Stimulated activated CD4-positive, alpha-beta T cell treated with anti-CD3 and anti-CD28 coated beads, Interleukin-1b, Interleukin-23, amount 100 ng/mL, for 48 hours (primary cell): Measurements from ENCODE around the gene ATP1B4.
A peak's percentile ranks its signal among the peaks of the same experiment; 100 is the strongest.

ENCODE experiments used
- DNase-seq: peaks from one replicate; pipeline ENCODE4 v3.0.0-alpha.2; 2020

Gene ATP1B4

DNA sequence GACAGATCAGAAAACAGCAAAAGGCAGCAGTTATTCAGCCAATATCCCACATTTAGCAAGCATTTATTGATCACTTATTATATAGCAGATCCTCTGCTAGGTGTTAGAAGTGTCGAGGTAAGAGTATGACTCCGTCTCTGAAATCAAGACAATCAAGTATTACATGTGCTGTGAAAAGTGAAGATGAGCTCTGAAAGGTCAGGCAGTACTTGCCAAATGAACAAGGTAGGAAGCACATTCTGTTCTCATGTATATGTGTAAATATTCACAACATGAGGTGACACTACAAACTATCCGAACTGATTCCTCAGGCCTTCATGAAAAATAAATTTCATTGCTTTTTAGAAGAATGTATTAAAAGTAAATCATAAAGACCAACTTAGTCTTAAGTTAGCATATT lies 15.3 kb downstream of the ATP1B4 start:
- DNase-seq, result no peak

DNA sequence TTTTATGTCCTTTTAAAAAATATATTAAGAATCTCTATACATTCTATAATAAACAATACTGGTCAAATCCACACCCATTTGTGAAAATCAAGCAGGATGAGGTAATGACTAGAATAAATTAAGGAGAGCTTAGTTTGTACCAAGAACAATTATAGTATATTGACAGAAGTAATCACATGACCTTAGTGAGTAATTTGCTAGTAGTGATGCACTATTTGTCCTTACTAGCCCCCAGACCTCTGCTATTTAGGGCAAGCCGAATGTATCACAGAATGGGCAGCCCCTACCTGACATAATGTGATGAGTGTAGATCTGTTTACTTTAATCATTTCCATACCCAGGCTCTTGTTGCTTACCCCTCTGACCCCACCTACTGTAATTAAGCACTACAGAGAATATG lies 15.8 kb downstream of the ATP1B4 start:
- DNase-seq, result no peak

DNA sequence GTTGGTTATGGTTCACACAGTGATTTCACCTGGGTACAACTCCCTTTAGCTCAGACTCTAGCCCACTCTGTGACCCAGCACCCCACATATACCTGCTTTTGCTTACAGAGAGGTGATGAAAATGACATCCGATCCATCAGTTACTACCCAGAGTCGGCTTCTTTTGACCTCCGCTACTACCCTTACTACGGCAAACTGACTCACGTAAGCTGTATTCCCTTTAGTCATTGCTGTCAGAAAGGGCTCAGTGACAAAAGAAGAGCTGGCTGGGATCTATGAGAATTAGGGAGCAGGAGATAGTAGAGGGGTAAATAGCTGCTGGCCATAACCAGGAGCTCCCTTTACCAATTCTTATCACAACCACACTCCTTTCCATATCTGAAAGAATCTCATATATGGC lies 16.7 kb downstream of the ATP1B4 start:
- DNase-seq, result no peak

DNA sequence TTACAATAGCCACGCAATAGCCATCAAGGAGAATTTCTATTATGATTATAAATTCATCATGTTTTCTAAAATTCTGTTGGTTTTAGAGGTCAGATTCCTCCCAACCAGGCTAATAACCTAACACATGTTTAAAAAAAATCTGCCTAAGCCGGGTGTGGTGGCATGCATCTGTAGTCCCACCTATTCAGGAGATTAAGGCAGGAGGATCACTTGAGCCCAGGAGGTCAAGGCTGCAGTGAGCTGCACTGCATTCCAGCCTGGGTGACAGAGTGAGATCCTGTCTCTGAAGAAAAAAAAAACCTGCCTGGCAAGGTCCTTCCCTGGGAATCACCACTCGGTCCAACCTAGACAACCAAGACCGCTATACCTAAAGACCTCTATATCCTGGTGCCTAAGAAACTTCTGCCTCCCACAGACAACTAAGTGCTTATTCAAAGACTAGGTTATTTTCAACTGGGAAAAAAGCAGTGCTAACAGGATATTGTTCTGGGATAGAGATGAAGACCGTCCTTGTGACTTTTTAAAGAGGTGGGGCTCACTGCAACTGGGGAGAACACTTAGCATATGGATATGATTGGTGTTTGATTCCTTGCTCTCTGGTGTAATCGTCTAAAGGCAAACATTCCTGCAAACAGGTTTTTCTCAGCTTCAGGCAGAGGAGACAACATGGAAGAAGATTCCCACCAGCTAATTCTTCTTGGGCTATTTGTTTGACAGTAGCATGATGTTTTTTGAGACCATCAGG lies 18.2 kb downstream of the ATP1B4 start:
- DNase-seq, result no peak

DNA sequence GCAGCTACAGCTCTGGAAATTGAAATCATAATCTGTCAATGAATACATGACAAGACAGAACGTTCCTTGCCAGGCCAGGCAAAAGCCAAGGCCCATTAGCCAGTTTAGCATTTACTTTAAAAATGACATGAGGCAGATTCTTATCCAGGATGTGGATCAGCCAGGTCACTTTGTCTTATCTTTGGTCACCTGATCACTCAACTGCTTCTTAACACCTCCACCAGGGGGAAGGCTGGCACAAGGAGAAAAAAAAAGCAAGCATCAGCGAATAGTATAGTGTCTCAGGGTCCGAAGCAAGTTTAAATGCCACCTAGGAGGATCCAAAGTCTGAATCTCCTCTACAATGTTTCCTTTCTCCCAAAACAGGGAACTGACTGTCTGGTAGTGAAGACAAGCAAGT lies 18.8 kb downstream of the ATP1B4 start:
- peak; percentile 4 for DNase-seq

DNA sequence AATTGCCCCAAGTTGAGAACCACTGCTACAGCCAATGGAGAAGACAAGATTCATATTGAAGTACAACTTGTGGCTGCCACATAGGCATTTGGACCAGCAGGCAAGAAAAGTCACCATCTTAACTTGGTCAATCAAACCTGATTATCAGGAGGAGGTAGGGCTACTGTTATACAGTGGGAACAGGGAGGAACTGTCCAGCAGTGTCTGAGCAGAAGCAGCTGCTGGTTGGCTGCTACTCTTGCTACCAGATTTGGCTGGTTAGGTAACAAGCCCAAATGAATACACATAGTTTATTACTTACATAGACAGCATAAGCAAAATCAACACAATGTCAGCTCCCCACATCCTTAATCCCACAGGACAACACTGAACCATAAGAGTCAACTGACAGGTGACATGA lies 39.4 kb downstream of the ATP1B4 start:
- DNase-seq, result no peak

DNA sequence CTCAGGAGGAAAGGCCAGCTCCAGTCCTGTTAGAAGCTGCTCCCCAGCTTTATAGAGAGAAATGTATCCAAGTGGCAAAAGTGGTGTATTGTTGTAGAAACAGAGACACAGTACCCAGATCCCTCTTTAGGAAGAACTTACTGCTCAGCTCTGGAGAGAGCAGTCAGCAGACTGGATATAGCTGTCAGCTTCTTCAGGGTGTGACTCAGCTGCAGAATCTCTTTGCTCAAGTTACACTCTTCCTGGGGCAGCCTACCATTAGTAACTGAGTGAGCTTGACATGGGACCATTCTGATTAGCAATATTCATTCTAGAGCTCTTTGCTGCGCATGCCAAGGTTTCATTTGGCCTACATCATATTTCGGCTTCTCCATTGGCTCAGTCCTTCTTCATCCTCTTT lies 40.5 kb downstream of the ATP1B4 start:
- DNase-seq, result no peak

DNA sequence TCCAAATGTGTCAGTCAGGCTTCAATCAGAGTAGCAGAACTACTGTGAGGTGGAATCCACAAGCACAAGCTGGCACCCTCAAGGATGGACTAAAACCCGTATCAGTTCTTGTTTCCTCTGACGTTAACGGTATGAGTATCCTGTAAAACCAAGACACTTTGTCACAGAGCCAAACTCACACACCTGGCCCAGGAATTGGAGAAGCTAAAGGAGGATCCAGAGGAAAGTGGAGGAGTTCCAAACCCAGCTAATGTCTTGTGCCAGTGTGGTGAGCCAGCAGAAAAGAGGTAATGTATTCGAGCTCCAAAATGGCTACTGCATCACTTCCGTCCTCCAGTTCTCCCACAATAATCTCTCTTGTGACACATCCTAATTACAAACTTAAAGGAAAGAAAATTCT lies 44.7 kb downstream of the ATP1B4 start:
- no peak for DNase-seq

DNA sequence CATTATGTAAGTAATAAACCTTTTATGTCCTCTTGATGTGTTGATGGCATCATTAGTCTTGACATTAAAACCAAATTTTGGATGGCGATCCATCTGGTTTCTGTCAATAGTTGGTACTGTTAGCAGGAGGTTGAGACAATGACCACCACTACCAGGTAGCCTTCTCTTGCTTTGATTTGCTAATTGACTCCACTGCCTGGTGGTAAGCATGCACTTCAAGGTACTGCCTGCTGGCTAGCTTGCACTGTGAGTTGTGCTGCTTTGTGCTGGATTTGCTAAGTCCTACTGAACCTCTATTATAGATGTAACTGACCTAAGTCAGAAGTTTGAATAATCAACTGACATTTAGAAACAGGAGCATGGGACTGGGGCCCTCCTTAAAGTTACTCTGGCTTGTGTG lies 46.3 kb downstream of the ATP1B4 start:
- no peak for DNase-seq

DNA sequence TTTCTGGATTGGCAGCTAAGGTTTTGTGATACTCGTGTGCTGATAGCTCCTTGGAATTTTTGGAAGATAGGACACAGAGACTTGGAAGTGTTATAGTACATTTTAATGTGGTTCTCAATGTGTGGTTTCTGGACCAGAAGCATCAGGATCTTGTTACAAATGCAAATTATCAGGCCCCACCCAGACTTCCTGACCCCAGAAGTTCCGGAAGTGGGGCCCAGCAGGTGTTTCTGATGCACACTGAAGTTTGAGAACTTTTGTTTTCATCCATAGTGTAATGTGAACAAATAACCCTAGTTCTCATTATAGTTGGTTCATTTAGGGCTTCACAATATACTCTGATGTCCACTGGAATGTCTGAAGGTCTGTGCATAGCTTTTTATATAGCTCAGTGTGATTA lies 57.6 kb downstream of the ATP1B4 start:
- no peak for DNase-seq

DNA sequence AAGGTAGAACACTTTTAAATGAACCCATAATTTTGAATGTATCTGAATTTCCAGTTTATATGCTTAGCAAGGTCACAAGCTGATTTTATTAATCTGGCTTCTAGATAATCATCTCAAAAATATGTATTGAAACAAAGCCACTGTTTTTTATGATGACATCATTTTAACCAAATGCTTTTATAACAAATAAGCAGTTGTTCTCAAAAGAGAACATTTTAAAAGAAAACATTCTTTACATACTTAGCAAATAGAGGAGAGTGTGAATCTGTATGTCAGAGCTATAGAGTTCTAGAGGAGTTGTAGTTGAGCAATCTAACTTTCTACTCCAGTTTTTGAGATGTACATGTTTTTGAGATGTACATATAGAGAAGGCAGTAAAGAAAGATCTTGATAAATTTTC lies 64.7 kb downstream of the ATP1B4 start:
- no peak for DNase-seq

DNA sequence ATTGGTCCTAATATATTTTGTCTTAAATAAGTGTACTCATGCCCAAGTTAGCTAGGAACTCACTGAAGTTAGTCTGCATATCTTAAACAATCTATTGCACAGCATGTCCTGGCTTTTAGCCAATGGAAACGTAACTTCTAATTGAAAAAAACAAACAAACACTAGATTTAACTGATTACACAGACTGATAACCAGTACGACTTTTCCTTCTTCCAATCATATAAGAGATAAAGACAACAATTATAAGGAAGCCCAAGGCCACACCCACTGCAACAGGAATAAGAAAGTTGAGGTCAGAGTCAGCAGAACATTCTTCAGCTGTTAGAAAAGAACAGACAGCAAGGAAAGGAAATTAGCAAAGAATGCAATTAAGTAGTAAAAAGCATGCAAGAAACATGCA lies 66.4 kb downstream of the ATP1B4 start:
- DNase-seq, result no peak

DNA sequence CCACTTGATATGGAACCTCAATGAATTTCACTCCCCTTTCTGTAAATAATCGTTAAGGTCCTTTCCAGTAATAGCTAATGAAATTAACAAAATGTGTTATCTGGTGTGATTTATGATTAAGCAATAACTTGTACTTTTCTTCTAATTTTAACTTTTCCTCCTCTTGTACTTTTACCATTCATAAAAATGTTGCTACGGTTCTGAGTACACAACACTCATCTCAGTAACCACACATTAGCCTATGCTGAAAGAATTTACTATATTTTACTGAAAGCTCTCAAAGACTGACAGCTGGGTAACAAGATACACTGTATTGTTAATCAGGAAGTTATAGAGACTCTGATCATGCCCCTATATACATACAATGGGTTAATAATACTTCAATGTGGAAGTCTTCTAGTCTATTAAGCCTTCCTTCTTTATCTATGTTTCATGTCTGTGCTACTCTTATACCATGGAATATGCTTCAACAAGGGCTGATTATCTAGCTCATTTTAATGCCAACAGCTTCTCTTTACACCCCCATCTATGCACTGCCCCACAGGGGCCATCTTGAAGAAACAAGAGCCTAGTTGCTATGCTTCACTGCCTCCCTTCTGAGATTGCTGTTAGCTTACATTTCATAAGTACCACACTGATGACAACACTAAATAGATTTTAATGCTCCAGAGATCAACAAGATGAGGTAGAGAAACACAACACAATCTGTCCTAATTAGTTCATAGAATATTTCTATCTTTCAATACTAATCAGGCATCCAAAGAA lies 68.1 kb downstream of the ATP1B4 start:
- no peak for DNase-seq
